HepG2 (cell line): ENCODE measurements around the gene PDCD10. TPM values are rescaled to one million over a fixed set of nuclear protein-coding genes. Genes with fewer than 3 reads are reported as not detected.

Experiments
- ASH2L ChIP-seq: fragments of 300-600, 200-600 bp; sonication (generic); IDR thresholded peaks from 2 replicates; pipeline ENCODE4 v1.7.0; 2017; ENCODE audit warnings: low read depth, mild to moderate bottlenecking, moderate library complexity, mixed read lengths, low read length; ENCODE audit not compliant: insufficient read length
- FOXJ3 ChIP-seq: sonication (generic); formaldehyde crosslinking; IDR thresholded peaks from 2 replicates; pipeline ENCODE4 v1.4.0; 2020; ENCODE audit warnings: missing genetic modification reagents, mild to moderate bottlenecking, borderline replicate concordance
- GABPB1 ChIP-seq: IDR thresholded peaks from 2 replicates; pipeline ENCODE4 v1.6.1; 2016; ENCODE audit warnings: mild to moderate bottlenecking, missing genetic modification reagents, moderate library complexity, missing compliant biosample characterization
- HIVEP1 ChIP-seq: sonication (generic); formaldehyde crosslinking; IDR thresholded peaks from 2 replicates; pipeline ENCODE4 v1.4.0; 2020; ENCODE audit warnings: mild to moderate bottlenecking, missing genetic modification reagents
- HOXA5 ChIP-seq: sonication (generic); formaldehyde crosslinking; IDR thresholded peaks from 2 replicates; pipeline ENCODE4 v1.4.0; 2020; ENCODE audit warnings: missing genetic modification reagents
- KMT2A ChIP-seq: sonication (generic); formaldehyde crosslinking; IDR thresholded peaks from 2 replicates; pipeline ENCODE4 v1.4.0; 2020; ENCODE audit warnings: missing genetic modification reagents
- NFIB ChIP-seq: sonication (generic); formaldehyde crosslinking; IDR thresholded peaks from 2 replicates; pipeline ENCODE4 v1.9.0; 2021; ENCODE audit warnings: missing genetic modification reagents, mild to moderate bottlenecking, borderline replicate concordance
- NR2C2 ChIP-seq: sonication (generic); formaldehyde crosslinking; IDR thresholded peaks from 2 replicates; pipeline ENCODE4 v1.4.0; 2020; ENCODE audit warnings: missing genetic modification reagents, mild to moderate bottlenecking, moderate library complexity, borderline replicate concordance
- POGK ChIP-seq: sonication (generic); formaldehyde crosslinking; conservative IDR thresholded peaks from 2 replicates; pipeline ENCODE4 v1.8.0; 2022; ENCODE audit warnings: mild to moderate bottlenecking, moderate library complexity, missing genetic modification reagents
- PRDM10 ChIP-seq: sonication (generic); formaldehyde crosslinking; IDR thresholded peaks from 2 replicates; pipeline ENCODE4 v1.4.0; 2020; ENCODE audit warnings: low read depth, missing genetic modification reagents
- REL ChIP-seq: sonication (generic); formaldehyde crosslinking; conservative IDR thresholded peaks from 2 replicates; pipeline ENCODE4 v1.8.0; 2022; ENCODE audit warnings: mild to moderate bottlenecking, missing genetic modification reagents, moderate library complexity
- RORA ChIP-seq: sonication (generic); formaldehyde crosslinking; IDR thresholded peaks from 2 replicates; pipeline ENCODE4 v1.5.0; 2020; ENCODE audit warnings: mild to moderate bottlenecking, missing genetic modification reagents, moderate library complexity
- SIX4 ChIP-seq: sonication (generic); formaldehyde crosslinking; IDR thresholded peaks from 2 replicates; pipeline ENCODE4 v1.4.0; 2020; ENCODE audit warnings: missing genetic modification reagents
- SMAD9 ChIP-seq: sonication (generic); formaldehyde crosslinking; IDR thresholded peaks from 2 replicates; pipeline ENCODE4 v1.5.1; 2020; ENCODE audit warnings: mild to moderate bottlenecking, missing genetic modification reagents
- SP1 ChIP-seq, 2 experiments: fragments of 450-650 bp in 1 of 2; sonication (generic) in 1 of 2; formaldehyde crosslinking in 1 of 2; IDR thresholded peaks; 2 replicates each; pipeline versions ENCODE4 v1.4.0 to v1.6.1; 2016 to 2020; ENCODE audit warnings: missing genetic modification reagents in 1 of 2
- ZBTB21 ChIP-seq: sonication (generic); formaldehyde crosslinking; IDR thresholded peaks from 2 replicates; pipeline ENCODE4 v1.4.0; 2020; ENCODE audit warnings: missing genetic modification reagents
- ZNF564 ChIP-seq: sonication (generic); formaldehyde crosslinking; IDR thresholded peaks from 2 replicates; pipeline ENCODE4 v1.8.1; 2023; ENCODE audit warnings: mild to moderate bottlenecking, missing genetic modification reagents
- ZNF761 ChIP-seq: sonication (generic); formaldehyde crosslinking; conservative IDR thresholded peaks from 2 replicates; pipeline ENCODE4 v1.4.0; 2020; ENCODE audit warnings: mild to moderate bottlenecking, missing genetic modification reagents
- ZNF772 ChIP-seq: sonication (generic); formaldehyde crosslinking; IDR thresholded peaks from 2 replicates; pipeline ENCODE4 v1.5.0; 2020; ENCODE audit warnings: mild to moderate bottlenecking, missing genetic modification reagents
- ZNF781 ChIP-seq: sonication (generic); formaldehyde crosslinking; IDR thresholded peaks from 2 replicates; pipeline ENCODE4 v1.5.1; 2020; ENCODE audit warnings: borderline replicate concordance, mild to moderate bottlenecking, missing genetic modification reagents; ENCODE audit errors: not compliant biosample characterization
- polyA plus RNA-seq, 8 experiments: library from polyadenylated mRNA; depleted of rRNA in 3 of 8; stranded (reverse) in 7 of 8; unstranded in 1 of 8; fragments of >200 nt; fragmentation: Illumina TruSeq in 4 of 8; extraction: Trizol in 4 of 8; gene quantifications; 2 replicates each; pipeline versions ENCODE4 v1.2.1 to v1.2.3, GENCODE V29; 2011 to 2016; ENCODE audit warnings: low read depth in 4 of 8, missing spikeins in 1 of 8, mixed read lengths in 1 of 8; ENCODE audit not compliant: insufficient read depth in 1 of 8
- total RNA-seq, 5 experiments: library from RNA; depleted of rRNA; stranded (reverse); fragments of >200 nt; fragmentation: Illumina TruSeq; extraction: Trizol; gene quantifications; 2 replicates each; pipeline ENCODE4 v1.2.3, GENCODE V29; 2016; ENCODE audit warnings: low read depth in 1 of 5
- TF ChIP-seq, protein P1 (sequence below): sonication (generic); formaldehyde crosslinking; IDR thresholded peaks from 2 replicates; pipeline ENCODE4 v1.4.0; 2020; ENCODE audit warnings: missing genetic modification reagents

PDCD10 gene
- total and polyA plus RNA-seq, 2 of the 13 experiments (the other 11 are each of a cell fraction or from before 2014, with no cell fraction given) = 48.5 to 53.9 TPM

DNA sequence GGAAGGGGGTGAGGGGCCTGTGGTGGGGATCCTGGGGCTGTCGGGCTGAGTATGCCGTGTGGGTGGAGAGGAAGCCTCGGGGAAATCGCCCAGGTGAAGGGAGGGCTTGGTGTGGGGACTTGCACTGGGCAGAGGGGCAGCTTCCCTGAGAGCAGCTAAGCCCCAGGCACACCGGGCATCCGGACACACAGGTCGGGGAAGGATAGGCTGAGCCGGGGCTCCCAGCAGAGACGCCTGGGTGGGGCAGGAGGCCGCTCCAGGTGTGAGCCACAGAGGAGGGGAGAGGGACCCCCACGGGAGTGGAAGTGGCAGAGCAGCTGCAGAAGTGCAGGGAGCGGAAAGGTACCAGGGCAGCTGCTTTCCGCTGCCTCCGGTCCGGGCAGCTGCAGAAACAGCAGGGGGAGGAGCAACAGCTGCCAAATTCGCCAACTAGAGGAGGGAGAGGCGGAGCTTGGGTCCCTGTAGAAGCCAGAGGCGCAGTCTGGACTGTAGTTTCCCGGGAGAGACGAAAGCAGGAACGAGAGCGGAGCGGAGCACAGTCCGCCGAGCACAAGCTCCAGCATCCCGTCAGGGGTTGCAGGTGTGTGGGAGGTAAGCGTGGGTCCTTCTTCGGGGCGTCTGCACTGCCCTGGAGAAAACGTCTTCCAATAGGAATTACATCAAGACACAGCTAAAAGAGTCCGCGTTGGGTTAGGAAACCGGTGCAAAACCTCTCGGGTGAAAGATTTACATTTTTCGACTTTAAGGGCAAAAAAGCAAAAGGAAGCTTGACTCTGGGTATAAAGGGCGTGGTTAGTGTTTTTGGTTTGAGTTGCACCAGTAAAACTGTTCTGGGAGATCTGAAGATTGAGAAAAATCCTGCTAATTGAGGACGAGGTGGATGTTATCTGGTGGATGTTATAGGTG lies 794 bp upstream of the PDCD10 start, which contains the start of gene SERPINI1 (continued):
- TF ChIP-seq REL (CRISPR knock-in tag) = no peak
- TF ChIP-seq HIVEP1 = 0 out of 2 replicates have a peak, but pooled peaks have one; percentile 16
- no peak for TF ChIP-seq SMAD9 (CRISPR knock-in tag)
- TF ChIP-seq POGK (CRISPR knock-in tag) = 0 out of 2 replicates have a peak, but pooled peaks have one; percentile 10
- no peak; the same call in 1 of the 2 replicates for TF ChIP-seq SIX4
- TF ChIP-seq ZNF772 (CRISPR knock-in tag) = no peak
- TF ChIP-seq ZBTB21 (CRISPR knock-in tag) = no peak
- no peak for TF ChIP-seq ZNF761
- TF ChIP-seq ZNF564 (CRISPR knock-in tag) = peak; percentile 73; the same call in 1 of the 2 replicates
- TF ChIP-seq, protein P1, sequence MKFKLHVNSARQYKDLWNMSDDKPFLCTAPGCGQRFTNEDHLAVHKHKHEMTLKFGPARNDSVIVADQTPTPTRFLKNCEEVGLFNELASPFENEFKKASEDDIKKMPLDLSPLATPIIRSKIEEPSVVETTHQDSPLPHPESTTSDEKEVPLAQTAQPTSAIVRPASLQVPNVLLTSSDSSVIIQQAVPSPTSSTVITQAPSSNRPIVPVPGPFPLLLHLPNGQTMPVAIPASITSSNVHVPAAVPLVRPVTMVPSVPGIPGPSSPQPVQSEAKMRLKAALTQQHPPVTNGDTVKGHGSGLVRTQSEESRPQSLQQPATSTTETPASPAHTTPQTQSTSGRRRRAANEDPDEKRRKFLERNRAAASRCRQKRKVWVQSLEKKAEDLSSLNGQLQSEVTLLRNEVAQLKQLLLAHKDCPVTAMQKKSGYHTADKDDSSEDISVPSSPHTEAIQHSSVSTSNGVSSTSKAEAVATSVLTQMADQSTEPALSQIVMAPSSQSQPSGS (CRISPR knock-in tag) = no peak
- no peak for TF ChIP-seq ZNF781
- peak; percentile 95 for TF ChIP-seq KMT2A (CRISPR knock-in tag)
- TF ChIP-seq HOXA5 = peak; percentile 65; the same call in 1 of the 2 replicates
- TF ChIP-seq GABPB1 (CRISPR knock-in tag) = no peak
- TF ChIP-seq NR2C2 (CRISPR knock-in tag) = no peak
- TF ChIP-seq RORA (CRISPR knock-in tag) = no peak
- TF ChIP-seq FOXJ3 (CRISPR knock-in tag) = no peak
- TF ChIP-seq ASH2L = peak; percentile 58
- no peak for TF ChIP-seq NFIB (CRISPR knock-in tag)
- no peak for TF ChIP-seq PRDM10 (CRISPR knock-in tag)
- TF ChIP-seq SP1 (IDR thresholded peaks at IDR 0.05) = no peak
- peak; percentile 68 for TF ChIP-seq SP1 (CRISPR knock-in tag; IDR thresholded peaks at IDR 0.05)
